ENCODE measurements around the gene PTDSS2. TPM values are rescaled to one million over a fixed set of nuclear protein-coding genes. Genes with fewer than 3 reads are reported as not detected.

Gene PTDSS2
- total and polyA plus RNA-seq, 2 of the 13 experiments (the other 11 are each of a cell fraction or from before 2014, with no cell fraction given): 21.7 to 26.4 TPM

- TF ChIP-seq MLXIP (CRISPR knock-in tag; IDR thresholded peaks at IDR 0.05; ENCODE audit: borderline replicate concordance): no peak
- no peak for TF ChIP-seq ZNF570 (CRISPR knock-in tag; IDR thresholded peaks at IDR 0.05; ENCODE audit: borderline replicate concordance)
- TF ChIP-seq AGO1 (IDR thresholded peaks at IDR 0.05; ENCODE audit: low read depth, low read length, poor library complexity, severe bottlenecking): peak; percentile 59
- TF ChIP-seq USF2 (IDR thresholded peaks at IDR 0.05; ENCODE audit: low read depth, low read length): no peak
- no peak for TF ChIP-seq USF2 (CRISPR knock-in tag; IDR thresholded peaks at IDR 0.05; ENCODE audit: borderline replicate concordance)
- TF ChIP-seq RBFOX2 (IDR thresholded peaks at IDR 0.05; ENCODE audit: low read depth, low read length): peak; percentile 43; the same call in 1 of the 2 replicates
- no peak for TF ChIP-seq NCOA5 (CRISPR knock-in tag; IDR thresholded peaks at IDR 0.05)
Measured at GRCh38 chr11:532527-532985, 82.5 kb downstream of the PTDSS2 start (continued).
